Osteocyte (in vitro differentiated cells): Measurements from ENCODE around the gene ACACA. TPM values are rescaled to one million over a fixed set of nuclear protein-coding genes. Genes with fewer than 3 reads are reported as not detected.

ENCODE experiments used
- DNase-seq: peaks from one replicate; pipeline ENCODE4 v3.0.0; 2021; ENCODE audit warnings: mixed read lengths; ENCODE audit not compliant: unreplicated experiment; ENCODE audit errors: extremely low spot score
- H3K27ac Mint-ChIP-seq: one replicate; pipeline ENCODE4 v1.8.0; 2021; ENCODE audit warnings: mild to moderate bottlenecking, mixed read lengths; ENCODE audit not compliant: unreplicated experiment
- H3K27me3 Mint-ChIP-seq: one replicate; pipeline ENCODE4 v1.8.0; 2021; ENCODE audit warnings: mixed read lengths; ENCODE audit not compliant: unreplicated experiment
- H3K36me3 Mint-ChIP-seq: one replicate; pipeline ENCODE4 v1.8.0; 2021; ENCODE audit warnings: mixed read lengths; ENCODE audit not compliant: unreplicated experiment
- H3K4me1 Mint-ChIP-seq: one replicate; pipeline ENCODE4 v1.8.0; 2021; ENCODE audit warnings: mixed read lengths; ENCODE audit not compliant: unreplicated experiment
- H3K4me3 Mint-ChIP-seq: one replicate; pipeline ENCODE4 v1.8.0; 2021; ENCODE audit warnings: mild to moderate bottlenecking, moderate library complexity, mixed read lengths; ENCODE audit not compliant: unreplicated experiment
- H3K9me3 Mint-ChIP-seq: one replicate; pipeline ENCODE4 v1.8.0; 2021; ENCODE audit warnings: mixed read lengths; ENCODE audit not compliant: unreplicated experiment
- total RNA-seq: library from RNA; stranded (reverse); gene quantifications from 2 replicates; pipeline ENCODE4 v1.2.1, GENCODE V29; 2021
- TF ChIP-seq, protein P1 (sequence below): fragments of 200-600 bp; sonication (generic); IDR thresholded peaks from 2 replicates; pipeline ENCODE4 v1.5.0; 2021; ENCODE audit warnings: antibody characterized with exemption, mild to moderate bottlenecking, moderate library complexity

The ACACA gene
- total RNA-seq, 1 donor from 2014 or later: 63.5 TPM

DNA sequence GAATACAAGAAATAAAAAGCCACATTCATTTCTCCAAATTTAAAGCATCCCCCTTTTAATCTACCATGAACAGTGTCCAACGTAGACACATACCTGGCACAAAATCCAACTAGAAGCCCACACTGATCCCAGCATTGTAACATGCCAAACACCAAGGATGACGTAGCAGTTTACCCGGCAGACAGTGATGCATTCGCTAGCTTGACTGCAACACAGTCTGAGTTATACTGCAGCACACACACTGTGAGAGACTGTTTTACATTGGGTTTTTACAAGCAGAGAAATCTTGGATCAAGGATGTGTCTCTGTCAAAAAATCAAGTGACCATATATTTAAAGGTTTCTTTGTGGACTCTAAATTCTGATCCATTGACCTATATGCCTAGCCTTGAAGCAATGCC is 105.3 kb downstream of the ACACA start:
- Mint-ChIP-seq H3K27me3 (no peaks in the 10 kb centered on the region), H3K27ac (peak overlapping the region; percentile 24), H3K4me1 (peaks cover 28% of the 10 kb centered on the region), H3K9me3 (no peaks in the 10 kb centered on the region), H3K4me3 (no peak overlapping the region), H3K36me3 (peaks cover 3% of the 10 kb centered on the region)
- TF ChIP-seq, protein P1, sequence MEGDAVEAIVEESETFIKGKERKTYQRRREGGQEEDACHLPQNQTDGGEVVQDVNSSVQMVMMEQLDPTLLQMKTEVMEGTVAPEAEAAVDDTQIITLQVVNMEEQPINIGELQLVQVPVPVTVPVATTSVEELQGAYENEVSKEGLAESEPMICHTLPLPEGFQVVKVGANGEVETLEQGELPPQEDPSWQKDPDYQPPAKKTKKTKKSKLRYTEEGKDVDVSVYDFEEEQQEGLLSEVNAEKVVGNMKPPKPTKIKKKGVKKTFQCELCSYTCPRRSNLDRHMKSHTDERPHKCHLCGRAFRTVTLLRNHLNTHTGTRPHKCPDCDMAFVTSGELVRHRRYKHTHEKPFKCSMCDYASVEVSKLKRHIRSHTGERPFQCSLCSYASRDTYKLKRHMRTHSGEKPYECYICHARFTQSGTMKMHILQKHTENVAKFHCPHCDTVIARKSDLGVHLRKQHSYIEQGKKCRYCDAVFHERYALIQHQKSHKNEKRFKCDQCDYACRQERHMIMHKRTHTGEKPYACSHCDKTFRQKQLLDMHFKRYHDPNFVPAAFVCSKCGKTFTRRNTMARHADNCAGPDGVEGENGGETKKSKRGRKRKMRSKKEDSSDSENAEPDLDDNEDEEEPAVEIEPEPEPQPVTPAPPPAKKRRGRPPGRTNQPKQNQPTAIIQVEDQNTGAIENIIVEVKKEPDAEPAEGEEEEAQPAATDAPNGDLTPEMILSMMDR: no peak
- DNase-seq: no peak

DNA sequence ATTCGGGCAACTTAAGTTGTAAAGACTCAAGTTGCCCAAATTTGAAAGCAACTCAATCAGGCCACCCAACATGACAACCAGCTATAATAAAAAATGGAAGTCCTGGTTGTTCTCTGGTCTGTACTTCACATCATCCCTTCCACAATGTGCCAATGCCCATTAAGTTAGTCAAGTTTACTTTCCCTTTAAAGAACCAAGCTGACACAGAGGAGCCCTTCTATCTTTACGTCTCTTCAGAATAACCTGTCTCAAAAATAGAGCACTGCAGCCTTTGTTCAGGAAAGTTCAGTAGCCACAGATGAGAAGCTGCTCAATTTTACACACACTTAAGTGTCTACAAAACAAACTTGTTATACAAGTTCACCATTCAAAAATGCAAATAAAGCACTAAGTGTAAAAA is 106.0 kb downstream of the ACACA start:
- Mint-ChIP-seq H3K4me3 (no peak overlapping the region), H3K4me1 (peaks cover 28% of the 10 kb centered on the region), H3K36me3 (peaks cover 3% of the 10 kb centered on the region), H3K27me3 (no peaks in the 10 kb centered on the region), H3K9me3 (no peaks in the 10 kb centered on the region), H3K27ac (no peak overlapping the region)
- DNase-seq: no peak
- TF ChIP-seq, protein P1: no peak

DNA sequence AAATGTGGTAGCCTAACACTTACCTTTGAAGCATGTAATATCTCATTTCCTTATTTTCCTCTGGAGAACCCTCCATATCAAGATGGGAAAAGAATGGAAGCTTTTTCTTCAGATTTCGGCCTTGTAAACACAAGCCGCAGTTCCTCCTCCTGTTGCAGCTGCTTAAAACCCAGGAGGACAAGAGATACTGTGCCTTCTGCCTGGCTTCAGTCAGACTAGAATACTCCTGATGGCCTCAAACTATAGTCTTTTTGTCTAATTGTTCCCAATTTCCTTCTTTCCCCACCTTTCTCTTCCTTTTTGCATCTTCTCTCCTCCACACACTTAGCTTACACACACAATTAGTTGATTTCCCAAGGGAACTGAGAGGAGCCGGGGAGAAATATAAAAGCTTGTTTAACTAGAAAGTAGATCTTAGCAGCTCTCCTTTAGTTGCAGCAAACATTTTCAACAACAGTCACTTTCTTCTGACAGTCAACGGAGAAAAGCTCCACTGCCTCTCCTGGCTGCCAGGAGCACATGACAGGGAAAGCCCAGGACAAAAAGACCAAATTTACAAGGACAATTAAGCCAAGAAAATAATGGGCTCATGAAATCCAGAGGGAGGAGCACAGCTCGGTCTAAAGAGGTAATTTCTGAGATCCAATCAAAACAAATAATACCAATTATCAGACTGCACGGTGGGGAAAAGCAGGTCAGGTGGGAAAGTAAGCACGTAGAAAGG is 107.2 kb downstream of the ACACA start:
- H3K36me3 Mint-ChIP-seq: peaks cover 7% of the 10 kb centered on the region
- no peaks in the 10 kb centered on the region for H3K9me3 Mint-ChIP-seq
- peak overlapping the region; percentile 71 for H3K27ac Mint-ChIP-seq
- TF ChIP-seq, protein P1: no peak
- peaks cover 32% of the 10 kb centered on the region for H3K4me1 Mint-ChIP-seq
- no peaks in the 10 kb centered on the region for H3K27me3 Mint-ChIP-seq
- no peak for DNase-seq
- no peak overlapping the region for H3K4me3 Mint-ChIP-seq

DNA sequence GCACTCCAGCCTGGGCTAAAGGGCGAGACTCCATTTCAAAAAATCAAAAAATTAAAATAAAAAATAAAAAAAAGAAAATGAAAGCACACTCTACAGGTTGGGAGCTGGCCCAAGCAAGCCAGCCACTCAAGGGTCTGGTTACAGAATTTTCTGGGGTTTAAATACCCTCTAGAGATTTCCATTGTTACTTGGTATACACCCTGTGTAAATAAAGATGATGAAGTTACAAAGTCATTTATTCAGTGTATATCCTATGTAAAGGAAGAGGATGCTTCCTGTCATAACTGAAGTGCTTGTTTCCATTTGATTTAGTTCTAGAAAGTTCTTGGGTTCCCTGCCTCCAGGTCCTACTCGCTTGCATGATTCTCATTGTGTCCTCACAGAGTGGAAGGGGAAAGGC is 110.7 kb downstream of the ACACA start:
- Mint-ChIP-seq H3K9me3 (no peaks in the 10 kb centered on the region), H3K27me3 (no peaks in the 10 kb centered on the region), H3K27ac (no peak overlapping the region), H3K4me3 (no peak overlapping the region), H3K36me3 (peaks cover 4% of the 10 kb centered on the region), H3K4me1 (peaks cover 32% of the 10 kb centered on the region)
- DNase-seq: no peak
- TF ChIP-seq, protein P1: no peak

DNA sequence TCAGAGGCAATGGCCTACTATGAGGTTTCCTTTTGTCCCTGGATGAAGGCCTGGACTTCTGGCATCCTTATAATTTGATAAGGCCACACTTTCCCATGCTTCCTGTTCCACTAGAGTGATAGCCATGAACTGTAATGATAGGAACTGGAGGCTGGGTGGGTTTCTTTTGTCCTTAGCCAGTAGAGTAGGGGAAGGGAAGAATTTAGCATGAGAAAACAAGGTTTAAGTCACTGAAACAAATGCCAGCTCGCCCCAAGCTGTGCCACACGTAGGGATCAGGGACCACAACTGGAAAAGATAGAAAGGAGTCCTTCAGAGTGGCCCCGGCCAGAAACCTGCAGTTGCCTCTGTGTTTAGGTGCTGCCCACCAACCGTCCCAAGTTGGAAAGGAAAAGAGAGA is 111.7 kb downstream of the ACACA start:
- Mint-ChIP-seq H3K9me3 (no peaks in the 10 kb centered on the region), H3K4me1 (peaks cover 26% of the 10 kb centered on the region), H3K36me3 (peaks cover 4% of the 10 kb centered on the region), H3K4me3 (no peak overlapping the region), H3K27me3 (no peaks in the 10 kb centered on the region), H3K27ac (peak overlapping the region; percentile 40)
- TF ChIP-seq, protein P1: no peak
- no peak for DNase-seq
